ENCODE measurements around the gene IMMP2L.

The IMMP2L gene

GRCh38 chr7:111137296-111138192 lies 424.7 kb downstream of the IMMP2L start:
- DNase-seq, result no peak

GRCh38 chr7:111132833-111133232 lies 429.5 kb downstream of the IMMP2L start:
- no peak for DNase-seq

- DNase-seq, result no peak
Measured at GRCh38 chr7:111129435-111129834, 432.9 kb downstream of the IMMP2L start.

GRCh38 chr7:111126987-111127386 lies 435.3 kb downstream of the IMMP2L start:
- DNase-seq, result peak; percentile 73 to 81

GRCh38 chr7:111115966-111116365 lies 446.3 kb downstream of the IMMP2L start:
- peak in 1 of 2 experiments; percentile 19 for DNase-seq

- DNase-seq, result no peak
Measured at GRCh38 chr7:111113263-111114017, 448.9 kb downstream of the IMMP2L start.

GRCh38 chr7:111112439-111112838 lies 449.9 kb downstream of the IMMP2L start:
- DNase-seq, result no peak

GRCh38 chr7:111108496-111108895 lies 453.8 kb downstream of the IMMP2L start:
- no peak for DNase-seq

- DNase-seq, result no peak
Measured at GRCh38 chr7:111108000-111108399, 454.3 kb downstream of the IMMP2L start.

- DNase-seq, result no peak
Measured at GRCh38 chr7:111107579-111107978, 454.7 kb downstream of the IMMP2L start.

GRCh38 chr7:111105269-111105668 lies 457.0 kb downstream of the IMMP2L start:
- no peak for DNase-seq

GRCh38 chr7:111104710-111105109 lies 457.6 kb downstream of the IMMP2L start:
- no peak for DNase-seq

- DNase-seq, result no peak
Measured at GRCh38 chr7:111103678-111104274, 458.5 kb downstream of the IMMP2L start.

- no peak for DNase-seq
Measured at GRCh38 chr7:111103136-111103535, 459.2 kb downstream of the IMMP2L start.

GRCh38 chr7:111101856-111102646 lies 460.2 kb downstream of the IMMP2L start:
- no peak for DNase-seq

GRCh38 chr7:111098926-111099250 lies 463.4 kb downstream of the IMMP2L start:
- no peak for DNase-seq

- peak; percentile 13 to 64 for DNase-seq
Measured at GRCh38 chr7:111098011-111098925, 464.0 kb downstream of the IMMP2L start.

GRCh38 chr7:111096997-111097396 lies 465.3 kb downstream of the IMMP2L start:
- peak; percentile 15 to 19 for DNase-seq

- DNase-seq, result no peak
Measured at GRCh38 chr7:111094419-111094818, 467.9 kb downstream of the IMMP2L start.

- DNase-seq, result no peak
Measured at GRCh38 chr7:111093496-111093895, 468.8 kb downstream of the IMMP2L start.

- DNase-seq, result no peak
Measured at GRCh38 chr7:111092406-111093236, 469.7 kb downstream of the IMMP2L start.
